T-helper 9 cell (primary cell): Measurements from ENCODE around the gene PRKCE.

Experiments used
- DNase-seq: peaks from one replicate; pipeline ENCODE4 v3.0.0-alpha.2; 2020

Gene PRKCE

DNA sequence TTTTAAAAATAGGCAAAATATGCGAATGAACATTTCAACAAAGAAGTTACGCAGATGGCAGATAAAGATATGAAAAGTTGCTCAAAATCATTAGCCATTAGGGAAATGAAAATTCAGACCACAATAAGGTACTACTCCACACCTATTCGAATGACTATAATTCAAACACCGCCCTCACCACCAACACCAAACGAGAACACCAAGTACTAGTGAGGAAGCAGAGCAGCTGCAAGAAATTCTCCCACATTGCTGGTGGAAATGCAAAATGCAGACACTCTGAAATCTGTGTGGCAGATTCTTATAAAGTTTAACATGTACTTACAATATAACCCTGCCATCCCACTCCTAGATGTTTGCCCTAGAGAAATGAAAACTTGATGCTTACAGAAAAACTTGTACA, 17.3 kb upstream of the PRKCE start:
- DNase-seq: no peak

GRCh38 chr2:45636008-45636407, 15.5 kb upstream of the PRKCE start:
- DNase-seq: no peak

- no peak for DNase-seq
These were observed 14.0 kb upstream of the PRKCE start for GRCh38 chr2:45637440-45637839.

- DNase-seq: no peak
These were observed 10.9 kb upstream of the PRKCE start for GRCh38 chr2:45640576-45640975.

DNA sequence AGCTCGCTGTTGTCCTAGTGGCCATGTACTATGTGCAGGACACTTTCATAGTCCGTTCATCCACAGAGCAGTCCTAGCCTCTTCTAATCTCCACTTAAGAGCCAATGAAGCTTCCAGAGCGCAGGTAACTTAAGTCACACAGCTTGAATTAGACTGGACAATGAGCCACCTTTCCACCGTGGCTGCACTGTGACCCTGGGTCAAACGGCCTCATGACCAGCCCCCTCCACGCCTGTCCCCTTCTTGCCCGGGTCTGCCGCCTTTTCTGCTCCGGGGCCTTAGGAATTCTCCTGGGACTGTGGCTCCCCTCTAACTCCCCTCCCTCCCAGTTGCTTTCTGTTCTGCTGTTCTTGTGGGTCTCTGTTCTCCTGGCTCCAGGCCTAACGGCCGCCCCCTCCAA, 8.4 kb upstream of the PRKCE start:
- no peak for DNase-seq

DNA sequence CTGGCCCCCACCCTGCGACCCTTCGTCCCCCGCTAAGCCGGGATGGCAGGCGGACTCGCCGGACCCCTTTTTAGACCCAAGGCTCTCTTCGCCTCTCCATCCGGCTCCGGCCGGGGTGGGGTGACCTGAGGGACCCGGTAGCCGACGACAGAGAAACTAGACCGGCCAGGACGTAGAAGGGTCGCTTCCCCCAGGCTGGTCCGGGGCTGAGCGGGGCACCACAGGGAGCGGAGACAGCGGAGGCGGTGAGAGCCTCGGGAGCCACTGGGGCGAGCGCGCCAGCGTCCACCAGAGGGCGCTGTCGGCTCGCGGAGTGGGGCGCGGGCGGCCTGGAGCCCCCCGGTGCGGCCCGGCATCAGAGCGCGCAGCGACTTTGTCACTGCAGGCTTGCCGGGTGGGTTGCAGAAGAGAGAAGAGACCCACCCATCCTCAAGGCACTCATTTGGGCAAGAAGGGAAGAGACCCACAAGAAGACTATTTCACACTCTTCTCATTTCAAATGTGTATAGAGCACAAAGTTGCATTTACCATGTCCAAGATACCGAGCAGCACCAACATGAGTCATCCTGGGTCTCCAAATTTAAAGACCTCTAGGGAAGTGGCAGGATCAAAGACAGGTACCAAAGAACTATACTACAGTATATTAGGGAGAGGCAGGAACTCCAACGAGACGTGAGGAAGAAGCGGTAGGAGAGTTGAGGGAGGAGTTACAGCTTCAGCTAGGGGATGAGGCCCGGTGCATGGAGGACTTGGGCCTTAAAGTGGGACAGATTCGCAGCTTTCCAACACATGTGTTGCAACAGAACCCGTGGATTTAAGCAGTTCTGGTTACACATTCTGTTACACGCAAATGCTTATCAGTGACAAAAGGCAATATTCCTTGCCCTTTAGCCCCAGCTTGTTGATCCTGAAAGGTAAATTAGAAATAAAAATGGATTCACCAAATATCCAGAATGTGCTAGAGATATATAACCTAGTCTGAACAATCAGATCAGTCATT, 7.6 kb upstream of the PRKCE start:
- DNase-seq: peak; percentile 82

GRCh38 chr2:45646289-45646688, 5.2 kb upstream of the PRKCE start:
- DNase-seq: no peak

- no peak for DNase-seq
These were observed 4.1 kb upstream of the PRKCE start for GRCh38 chr2:45647356-45647755.

- DNase-seq: no peak
These were observed 3.4 kb upstream of the PRKCE start for GRCh38 chr2:45647986-45648520.

DNA sequence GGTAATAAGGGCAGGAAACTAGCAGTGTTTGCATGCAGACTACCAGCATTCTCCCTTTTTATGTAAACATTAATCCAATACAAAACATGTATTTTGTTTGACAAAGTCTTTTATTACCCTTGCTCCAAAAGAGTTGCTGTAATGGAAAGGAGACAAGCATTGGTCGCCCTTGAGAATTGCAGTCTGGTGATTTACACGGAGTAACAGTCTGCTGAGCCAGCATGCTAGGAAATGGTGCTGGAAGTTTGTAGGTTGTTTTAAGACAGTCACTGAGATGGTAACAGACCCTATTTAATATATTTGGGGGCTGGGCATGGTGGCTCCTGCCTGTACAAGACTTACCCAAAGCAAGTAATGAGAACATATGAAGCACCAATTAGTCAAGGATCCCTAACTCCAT, 2.8 kb upstream of the PRKCE start:
- no peak for DNase-seq

GRCh38 chr2:45649462-45649857, 2.0 kb upstream of the PRKCE start:
- no peak for DNase-seq

DNA sequence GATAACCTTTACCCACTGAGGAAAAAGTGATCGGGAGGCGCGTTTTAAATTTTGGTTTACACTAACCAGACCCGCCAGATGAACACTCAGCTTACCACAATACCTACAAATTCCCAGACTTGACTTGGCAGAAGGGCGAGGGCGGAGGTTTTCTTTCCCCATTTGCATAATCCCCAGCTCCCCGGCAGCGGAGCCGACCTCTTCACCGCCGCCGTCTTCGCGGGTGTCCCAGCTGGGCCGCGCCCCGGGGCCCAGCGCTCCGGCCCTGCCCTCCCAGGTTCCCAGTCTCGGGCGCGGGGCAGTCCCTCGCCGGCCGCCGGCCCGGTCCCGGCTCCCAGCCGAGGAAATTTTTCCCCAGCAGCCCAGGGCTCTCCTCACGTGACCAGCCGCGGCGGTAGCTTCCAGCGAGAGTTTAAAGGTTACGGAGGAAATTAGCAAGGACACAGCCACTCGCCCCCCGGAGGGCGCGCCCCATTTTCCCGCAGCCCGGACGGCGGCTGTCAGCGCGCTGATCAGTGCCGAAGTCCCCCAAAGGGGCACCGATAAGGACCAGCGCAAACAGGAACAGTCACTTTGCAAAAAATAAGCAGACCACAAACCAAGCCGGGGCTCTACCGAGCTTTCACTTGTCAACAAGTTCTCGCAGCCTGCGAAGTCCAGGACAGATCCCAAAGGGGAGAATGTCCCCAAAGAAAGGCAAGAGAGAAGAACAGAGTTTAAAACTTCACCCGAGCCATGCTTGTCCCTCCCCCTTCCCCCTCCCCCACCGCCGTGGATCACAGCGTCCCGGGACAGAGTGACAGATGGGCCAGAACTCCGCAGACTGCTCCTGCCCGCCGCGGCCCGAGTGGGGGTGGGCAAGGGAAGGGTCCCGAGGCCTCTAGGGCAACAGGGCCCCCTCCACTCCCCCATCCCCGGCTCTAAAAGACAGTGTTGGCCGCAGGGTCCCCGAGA, 1.3 kb upstream of the PRKCE start:
- DNase-seq: peak; percentile 59

DNA sequence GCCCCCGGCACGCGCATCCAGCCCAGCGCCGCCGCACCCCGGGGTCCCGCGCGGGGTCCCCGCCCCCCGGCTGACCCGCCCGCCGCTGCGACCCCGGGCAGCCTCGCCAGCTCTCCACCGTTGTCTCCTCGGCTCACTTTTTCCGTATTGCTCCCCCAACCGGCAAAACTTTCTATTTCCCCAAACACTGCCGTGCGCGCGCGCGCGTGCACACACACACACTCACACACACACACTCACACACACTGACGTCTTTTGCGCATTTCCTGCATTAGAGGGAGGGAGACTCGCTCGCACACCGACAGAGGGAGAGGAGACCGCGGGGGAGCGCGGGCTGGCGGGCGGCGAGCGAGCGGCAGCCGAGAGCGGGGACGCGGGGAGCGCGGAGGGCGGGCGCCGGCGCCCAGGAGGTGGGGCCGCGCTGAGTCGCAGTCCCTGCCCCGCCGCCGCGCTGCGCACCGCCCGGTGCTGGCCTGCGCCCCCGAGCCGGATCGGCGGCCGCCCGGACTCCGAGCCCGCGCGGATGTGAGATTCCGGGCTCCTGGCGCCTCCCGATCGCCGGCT, 542 bp upstream of the PRKCE start:
- peak; percentile 92 for DNase-seq

DNA sequence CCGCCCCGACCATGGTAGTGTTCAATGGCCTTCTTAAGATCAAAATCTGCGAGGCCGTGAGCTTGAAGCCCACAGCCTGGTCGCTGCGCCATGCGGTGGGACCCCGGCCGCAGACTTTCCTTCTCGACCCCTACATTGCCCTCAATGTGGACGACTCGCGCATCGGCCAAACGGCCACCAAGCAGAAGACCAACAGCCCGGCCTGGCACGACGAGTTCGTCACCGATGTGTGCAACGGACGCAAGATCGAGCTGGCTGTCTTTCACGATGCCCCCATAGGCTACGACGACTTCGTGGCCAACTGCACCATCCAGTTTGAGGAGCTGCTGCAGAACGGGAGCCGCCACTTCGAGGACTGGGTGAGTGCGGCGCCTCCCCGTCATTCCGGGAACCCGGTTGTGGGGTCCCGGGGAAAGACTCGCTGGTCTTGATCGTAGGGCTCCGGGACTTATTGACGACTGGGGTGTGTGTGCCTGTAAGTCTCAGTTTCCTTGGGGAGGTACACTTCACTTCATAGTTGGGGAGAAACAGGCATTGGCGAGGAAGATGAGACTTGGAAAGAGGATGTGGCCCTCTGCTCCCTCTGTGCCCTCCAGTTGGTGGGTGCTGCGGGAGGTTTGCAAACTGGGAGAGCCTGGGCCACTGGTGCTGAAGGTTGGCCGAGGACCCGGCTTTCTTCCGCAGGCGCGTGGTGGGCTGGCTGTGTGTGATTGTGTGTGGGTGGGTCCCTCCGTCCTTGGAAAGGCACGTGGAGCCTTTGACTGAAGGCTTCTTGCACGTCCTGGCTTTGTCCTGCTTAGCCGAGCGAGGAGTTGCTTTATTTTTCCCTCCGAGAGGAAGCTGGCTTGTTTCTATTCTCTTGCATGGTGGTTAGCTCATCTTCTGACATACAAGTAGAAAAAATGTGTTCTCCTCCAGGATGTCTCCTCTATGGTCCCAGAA, 886 bp downstream of the PRKCE start:
- DNase-seq: no peak

DNA sequence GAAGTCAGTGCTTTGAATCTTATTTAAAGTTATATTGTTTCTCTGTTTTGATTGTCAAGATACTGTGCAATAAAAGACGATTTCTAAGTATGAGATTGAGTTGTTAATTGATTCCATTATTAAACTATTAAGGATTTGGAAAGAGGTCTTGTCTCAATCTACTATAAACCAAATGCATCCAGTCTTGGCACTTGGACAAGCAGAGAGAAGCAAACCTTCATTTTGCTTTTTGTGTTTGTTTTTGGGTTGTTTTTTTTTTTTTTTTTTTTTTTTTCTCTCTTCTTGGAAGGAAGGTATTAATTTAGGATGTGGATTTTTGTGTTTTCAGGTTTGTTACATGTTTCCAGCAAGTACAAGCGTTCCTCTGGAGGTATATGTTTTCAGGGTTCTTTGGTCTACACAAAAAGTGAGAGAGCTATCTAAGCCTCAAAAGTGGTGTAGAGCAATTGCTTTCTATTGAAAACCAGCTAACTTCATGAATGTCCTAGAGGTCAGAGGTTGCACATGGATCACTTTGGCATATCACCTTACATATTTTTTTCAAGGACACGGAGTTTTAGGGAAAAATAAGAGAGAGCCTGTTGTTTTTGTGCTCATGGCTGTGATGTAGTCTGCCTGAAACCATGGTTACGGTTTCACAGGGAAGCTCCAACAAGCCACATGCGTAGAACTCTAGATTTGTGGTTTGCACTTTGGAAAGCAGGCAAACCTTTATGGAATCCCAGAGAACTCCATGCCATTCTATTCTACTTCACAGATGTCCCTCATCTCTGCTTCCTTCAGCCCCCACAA, 1.8 kb downstream of the PRKCE start:
- DNase-seq: no peak

DNA sequence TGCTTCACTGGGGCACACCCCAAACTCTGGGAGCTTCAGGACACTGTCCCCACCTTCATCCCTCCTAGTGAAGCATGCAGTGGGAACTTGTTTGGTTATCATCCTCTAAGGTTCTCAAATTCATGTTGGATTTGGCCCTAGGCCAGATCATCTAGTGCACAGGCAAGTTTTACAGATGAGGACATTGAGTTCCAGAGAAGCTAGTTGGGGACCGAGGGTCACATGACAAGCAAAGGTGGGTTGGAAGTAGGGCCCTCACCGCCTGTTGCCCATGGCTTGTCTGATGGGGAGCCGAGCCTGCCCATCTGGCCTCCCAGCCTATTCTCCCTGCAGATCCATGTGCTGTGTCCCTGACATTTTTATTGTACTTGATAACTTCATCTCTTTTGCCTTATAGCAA, 2.8 kb downstream of the PRKCE start:
- DNase-seq: no peak

DNA sequence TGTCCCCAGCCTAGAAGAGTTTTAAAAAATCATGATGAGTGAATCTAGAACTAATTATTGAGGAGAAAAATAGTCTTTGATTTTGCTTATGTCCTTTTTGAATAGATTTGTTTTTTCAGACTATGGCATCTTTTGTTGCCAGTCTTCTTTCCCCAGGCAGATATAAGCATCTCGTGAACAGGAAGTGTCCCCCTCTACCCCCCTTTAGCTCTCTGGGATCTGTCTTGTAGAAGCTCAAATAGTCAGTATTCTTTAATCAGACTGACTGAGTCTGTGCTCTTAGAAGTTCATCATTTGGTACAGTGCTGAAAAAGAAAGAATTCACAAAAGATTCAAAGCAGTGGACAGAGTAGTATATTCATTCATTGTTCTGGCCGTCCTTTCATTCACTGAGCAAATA, 10.4 kb downstream of the PRKCE start:
- no peak for DNase-seq

DNA sequence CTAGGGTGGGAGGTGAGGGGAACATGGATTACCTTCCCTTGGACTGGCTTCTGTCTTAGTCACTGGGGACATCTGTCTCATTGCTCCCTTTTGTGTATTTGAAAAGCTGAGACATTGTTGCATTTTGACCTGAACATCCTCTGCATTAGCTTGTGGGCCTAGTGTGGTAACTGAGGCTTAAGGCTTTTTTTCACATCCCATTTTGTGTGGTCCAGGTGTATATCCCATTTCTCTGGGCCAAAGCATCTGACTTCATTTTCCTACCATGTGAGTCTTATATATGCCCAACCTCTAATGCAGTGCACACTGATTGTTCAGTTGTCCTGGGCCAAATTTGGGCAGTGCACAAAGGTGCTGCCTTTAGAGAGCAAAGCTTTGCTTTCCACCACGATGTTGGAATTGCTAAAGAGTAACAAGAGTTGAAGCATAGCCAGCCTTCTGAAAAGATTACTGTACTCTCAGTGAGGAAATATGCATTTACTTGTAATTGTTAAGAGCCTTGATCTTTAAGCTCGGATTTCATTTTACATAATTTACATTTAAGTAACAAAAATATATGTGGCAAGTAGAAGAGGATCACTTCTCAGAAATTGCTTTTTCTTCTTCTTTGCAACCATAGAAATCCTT, 13.3 kb downstream of the PRKCE start:
- DNase-seq: no peak

DNA sequence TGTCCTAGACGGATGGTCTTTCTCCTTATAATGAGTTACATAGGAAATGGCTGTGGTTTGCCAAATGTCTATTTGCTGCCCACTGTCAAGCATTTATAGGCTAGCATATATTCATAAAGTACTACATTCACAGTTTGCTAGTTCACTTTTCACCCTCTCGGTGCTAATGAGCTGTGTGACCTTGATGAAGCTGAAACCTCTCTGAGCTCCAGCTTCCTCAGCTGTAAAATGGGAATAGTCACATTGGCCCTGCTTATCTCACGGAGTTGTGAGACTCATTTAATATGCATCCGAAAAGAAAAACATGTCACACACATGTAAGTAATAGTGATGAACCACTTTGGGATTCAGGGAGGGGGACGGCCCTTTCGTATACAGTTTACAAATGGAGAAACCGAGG, 17.0 kb downstream of the PRKCE start:
- no peak for DNase-seq

- no peak for DNase-seq
These were observed 17.6 kb downstream of the PRKCE start for GRCh38 chr2:45669032-45669486.
